Measurements from ENCODE around the gene TMEM190.

TMEM190 gene

DNA sequence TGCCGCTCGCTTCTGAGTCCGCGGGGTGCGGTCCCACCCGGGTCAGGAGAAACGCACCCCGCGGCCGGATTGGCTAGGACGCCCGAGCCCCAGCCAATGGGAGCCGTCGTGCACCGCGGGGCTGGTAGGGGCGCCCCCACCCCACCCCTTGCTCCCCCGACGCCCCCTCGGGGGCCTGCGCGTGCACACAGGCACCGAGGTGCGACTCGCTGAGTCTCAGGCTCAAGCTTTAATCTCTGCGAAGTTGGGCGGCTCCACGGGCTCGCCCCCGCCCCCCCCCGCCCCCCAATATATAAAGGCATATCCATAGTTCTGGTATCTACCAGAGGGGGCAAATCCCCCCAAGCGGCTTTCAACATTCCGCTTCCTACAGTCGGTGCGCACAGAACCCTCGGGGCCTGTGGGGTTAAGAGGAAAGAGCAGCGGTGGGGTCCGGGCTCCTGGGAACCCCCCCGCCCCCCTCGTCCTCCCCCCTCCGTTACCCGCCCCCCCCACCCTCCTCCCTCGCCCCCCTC lies 21.9 kb upstream of the TMEM190 start, which contains the start of gene COX6B2:
Gene COX6B2, minus strand, starts transcription at position 22 of the 515 bp plus-strand sequence. CDS start 198 bp downstream, outside the sequence.
- TF ChIP-seq, protein P1, sequence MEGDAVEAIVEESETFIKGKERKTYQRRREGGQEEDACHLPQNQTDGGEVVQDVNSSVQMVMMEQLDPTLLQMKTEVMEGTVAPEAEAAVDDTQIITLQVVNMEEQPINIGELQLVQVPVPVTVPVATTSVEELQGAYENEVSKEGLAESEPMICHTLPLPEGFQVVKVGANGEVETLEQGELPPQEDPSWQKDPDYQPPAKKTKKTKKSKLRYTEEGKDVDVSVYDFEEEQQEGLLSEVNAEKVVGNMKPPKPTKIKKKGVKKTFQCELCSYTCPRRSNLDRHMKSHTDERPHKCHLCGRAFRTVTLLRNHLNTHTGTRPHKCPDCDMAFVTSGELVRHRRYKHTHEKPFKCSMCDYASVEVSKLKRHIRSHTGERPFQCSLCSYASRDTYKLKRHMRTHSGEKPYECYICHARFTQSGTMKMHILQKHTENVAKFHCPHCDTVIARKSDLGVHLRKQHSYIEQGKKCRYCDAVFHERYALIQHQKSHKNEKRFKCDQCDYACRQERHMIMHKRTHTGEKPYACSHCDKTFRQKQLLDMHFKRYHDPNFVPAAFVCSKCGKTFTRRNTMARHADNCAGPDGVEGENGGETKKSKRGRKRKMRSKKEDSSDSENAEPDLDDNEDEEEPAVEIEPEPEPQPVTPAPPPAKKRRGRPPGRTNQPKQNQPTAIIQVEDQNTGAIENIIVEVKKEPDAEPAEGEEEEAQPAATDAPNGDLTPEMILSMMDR (IDR thresholded peaks at IDR 0.05; ENCODE audit: low read depth, low read length) = no peak
- TF ChIP-seq, protein P2, sequence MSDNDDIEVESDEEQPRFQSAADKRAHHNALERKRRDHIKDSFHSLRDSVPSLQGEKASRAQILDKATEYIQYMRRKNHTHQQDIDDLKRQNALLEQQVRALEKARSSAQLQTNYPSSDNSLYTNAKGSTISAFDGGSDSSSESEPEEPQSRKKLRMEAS (IDR thresholded peaks at IDR 0.05; ENCODE audit: low read depth, low read length) = no peak
- TF ChIP-seq POLR2A (IDR thresholded peaks at IDR 0.05; ENCODE audit: extremely low read depth, insufficient read length) (no peak), MYC (IDR thresholded peaks at IDR 0.05; ENCODE audit: low read depth, low read length) (no peak)
- no peak within 1 kb of the TSS for H3K4me3 ChIP-seq (ENCODE audit: low read depth, low read length)
- DNase-seq (ENCODE audit: low read depth) = no peak

DNA sequence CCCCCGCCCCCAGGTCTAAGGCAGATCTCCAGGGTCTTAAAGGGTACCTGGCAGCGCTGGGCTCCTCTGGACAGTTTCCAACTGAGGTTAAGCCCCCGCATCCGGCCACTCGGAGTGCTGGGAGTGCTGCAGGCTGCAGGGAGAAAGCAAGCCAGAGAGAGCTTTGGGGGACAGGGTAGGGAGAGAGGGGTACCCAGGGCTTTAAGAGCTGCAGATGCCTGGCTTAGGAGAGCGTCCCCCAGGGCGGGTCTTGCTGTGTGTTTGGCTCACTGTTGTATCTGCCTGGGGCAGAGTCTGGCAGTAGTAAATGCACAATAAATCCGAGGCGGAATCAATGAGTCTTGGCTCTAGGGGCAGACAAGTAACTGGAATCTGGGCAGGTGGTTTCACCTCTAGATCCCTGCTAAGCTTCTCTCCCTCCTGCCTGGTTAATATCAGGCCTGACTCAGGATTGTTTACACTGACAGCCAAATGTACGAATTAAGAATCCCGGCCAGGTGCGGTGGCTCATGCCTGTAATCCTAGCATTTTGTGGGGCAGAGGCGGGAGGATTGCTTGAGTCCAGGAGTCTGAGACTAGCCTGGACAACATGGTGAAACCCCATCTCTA lies 21.3 kb upstream of the TMEM190 start:
- TF ChIP-seq POLR2A (IDR thresholded peaks at IDR 0.05; ENCODE audit: extremely low read depth, insufficient read length) = no peak
- TF ChIP-seq, protein P1 (IDR thresholded peaks at IDR 0.05; ENCODE audit: low read depth, low read length) = no peak
- TF ChIP-seq, protein P2 (IDR thresholded peaks at IDR 0.05; ENCODE audit: low read depth, low read length) = no peak
- TF ChIP-seq MYC (IDR thresholded peaks at IDR 0.05; ENCODE audit: low read depth, low read length) = no peak

DNA sequence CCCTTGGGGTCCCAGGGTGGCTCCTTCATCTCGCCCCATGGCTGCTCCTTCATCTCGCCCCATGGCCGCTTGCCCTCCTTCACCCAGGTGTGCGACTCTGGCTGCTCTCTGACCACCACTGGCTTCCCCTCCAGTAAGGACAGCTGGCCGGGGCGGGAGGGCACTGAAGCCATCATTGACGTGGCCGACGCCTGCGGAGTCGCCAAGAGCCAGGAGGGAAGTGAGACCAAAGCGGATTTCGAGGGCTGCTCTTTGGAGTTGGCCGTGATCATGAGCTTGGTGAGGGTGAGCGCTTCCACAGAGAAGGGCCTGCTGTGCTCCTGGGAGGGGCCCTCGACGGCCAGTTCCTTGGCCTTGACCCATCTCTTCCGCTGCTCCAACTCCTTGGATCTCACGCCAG lies 18.1 kb upstream of the TMEM190 start:
- TF ChIP-seq POLR2A (IDR thresholded peaks at IDR 0.05; ENCODE audit: extremely low read depth, insufficient read length) (no peak), MYC (IDR thresholded peaks at IDR 0.05; ENCODE audit: low read depth, low read length) (no peak)
- TF ChIP-seq, protein P1 (IDR thresholded peaks at IDR 0.05; ENCODE audit: low read depth, low read length) = no peak
- TF ChIP-seq, protein P2 (IDR thresholded peaks at IDR 0.05; ENCODE audit: low read depth, low read length) = no peak
- no peak for DNase-seq (ENCODE audit: low read depth)
- no peak overlapping the region for H3K4me3 ChIP-seq (ENCODE audit: low read depth, low read length)

More for the DNA sequence above, 21.3 kb upstream of the TMEM190 start:
- DNase-seq (ENCODE audit: low read depth) = no peak
- H3K4me3 ChIP-seq (ENCODE audit: low read depth, low read length) = no peak overlapping the region

DNA sequence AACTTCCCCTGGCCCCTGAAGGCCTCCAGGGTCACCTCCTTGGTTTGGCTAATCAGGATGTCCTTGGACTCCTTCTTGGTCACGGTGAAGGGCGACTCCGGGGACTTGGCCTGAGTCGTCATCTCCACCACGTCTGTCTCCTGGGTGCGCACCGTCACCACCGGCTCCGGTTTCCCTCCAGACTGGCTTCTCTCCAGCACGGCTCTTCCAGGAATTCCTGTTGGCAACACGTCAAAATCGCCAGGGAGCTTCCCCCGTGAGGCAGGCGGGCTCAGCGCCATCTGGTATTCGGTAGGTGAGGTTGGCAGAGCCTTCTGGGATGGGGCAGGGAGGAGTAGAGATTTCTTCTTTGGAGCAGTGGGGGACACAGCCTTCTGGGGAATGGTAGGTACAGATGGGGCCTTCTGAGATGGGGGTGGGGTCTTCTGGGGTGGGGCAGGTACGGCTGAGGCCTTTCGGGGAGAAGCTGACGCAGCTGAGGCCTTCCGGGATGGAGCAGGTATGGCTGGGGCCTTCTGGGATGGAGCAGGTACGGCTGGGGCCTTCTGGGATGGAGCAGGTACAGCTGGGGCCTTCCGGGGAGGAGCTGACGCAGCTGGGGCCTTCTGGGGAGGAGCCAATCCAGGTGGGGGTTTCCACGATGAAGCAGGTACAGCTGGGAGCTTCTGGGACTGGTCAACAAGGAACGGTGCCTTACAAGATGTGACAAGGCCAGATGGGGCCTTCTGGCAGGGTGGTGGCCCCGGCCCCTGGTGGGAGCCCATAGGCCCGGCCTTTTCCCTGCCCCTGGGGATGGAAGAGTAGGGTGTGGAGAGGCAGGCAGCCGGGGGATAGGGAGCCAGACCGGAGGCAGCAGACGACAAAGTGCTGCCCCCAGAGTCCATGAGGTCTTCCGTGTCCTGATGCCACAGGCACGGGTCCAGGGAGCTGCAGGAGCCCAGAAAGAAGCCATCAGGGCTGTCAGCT lies 17.4 kb upstream of the TMEM190 start:
- no peak for DNase-seq (ENCODE audit: low read depth)
- H3K4me3 ChIP-seq (ENCODE audit: low read depth, low read length) = no peak overlapping the region
- no peak for TF ChIP-seq MYC (IDR thresholded peaks at IDR 0.05; ENCODE audit: low read depth, low read length)
- TF ChIP-seq, protein P1 (IDR thresholded peaks at IDR 0.05; ENCODE audit: low read depth, low read length) = no peak
- TF ChIP-seq, protein P2 (IDR thresholded peaks at IDR 0.05; ENCODE audit: low read depth, low read length) = no peak
- TF ChIP-seq POLR2A (IDR thresholded peaks at IDR 0.05; ENCODE audit: extremely low read depth, insufficient read length) = no peak

DNA sequence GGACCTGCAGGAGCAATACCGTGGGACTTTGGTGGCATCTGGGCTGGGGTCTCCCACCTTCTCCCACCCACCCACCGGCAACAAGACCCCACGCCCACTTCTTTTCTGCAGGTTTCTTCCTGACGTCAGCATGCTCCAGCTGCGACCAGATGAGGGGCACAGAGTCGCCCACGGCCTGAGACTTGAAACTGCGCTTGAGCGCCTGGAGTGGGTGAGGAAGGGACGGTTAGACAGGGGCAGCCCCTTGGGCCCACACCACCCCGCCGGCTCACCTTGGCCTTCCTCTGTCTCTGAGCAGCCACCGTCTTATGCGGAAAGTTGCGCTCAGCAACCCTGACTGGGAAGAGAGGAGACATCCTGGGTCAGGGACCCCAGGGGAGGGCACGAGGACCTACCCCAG lies 15.7 kb upstream of the TMEM190 start:
- no peak for DNase-seq (ENCODE audit: low read depth)
- H3K4me3 ChIP-seq (ENCODE audit: low read depth, low read length) = no peak overlapping the region
- TF ChIP-seq, protein P1 (IDR thresholded peaks at IDR 0.05; ENCODE audit: low read depth, low read length) = no peak
- TF ChIP-seq, protein P2 (IDR thresholded peaks at IDR 0.05; ENCODE audit: low read depth, low read length) = no peak
- TF ChIP-seq POLR2A (IDR thresholded peaks at IDR 0.05; ENCODE audit: extremely low read depth, insufficient read length) = no peak
- TF ChIP-seq MYC (IDR thresholded peaks at IDR 0.05; ENCODE audit: low read depth, low read length) = no peak
